HG03280 (cell line): ENCODE measurements around the gene ZNF579.

ENCODE experiments used
- ATAC-seq: cut with Tn5 transposase; IDR thresholded peaks from one replicate; pipeline ENCODE4 v1.9.1; 2021; ENCODE audit warnings: mild to moderate bottlenecking, moderate library complexity; ENCODE audit not compliant: unreplicated experiment

Gene ZNF579, protein sequence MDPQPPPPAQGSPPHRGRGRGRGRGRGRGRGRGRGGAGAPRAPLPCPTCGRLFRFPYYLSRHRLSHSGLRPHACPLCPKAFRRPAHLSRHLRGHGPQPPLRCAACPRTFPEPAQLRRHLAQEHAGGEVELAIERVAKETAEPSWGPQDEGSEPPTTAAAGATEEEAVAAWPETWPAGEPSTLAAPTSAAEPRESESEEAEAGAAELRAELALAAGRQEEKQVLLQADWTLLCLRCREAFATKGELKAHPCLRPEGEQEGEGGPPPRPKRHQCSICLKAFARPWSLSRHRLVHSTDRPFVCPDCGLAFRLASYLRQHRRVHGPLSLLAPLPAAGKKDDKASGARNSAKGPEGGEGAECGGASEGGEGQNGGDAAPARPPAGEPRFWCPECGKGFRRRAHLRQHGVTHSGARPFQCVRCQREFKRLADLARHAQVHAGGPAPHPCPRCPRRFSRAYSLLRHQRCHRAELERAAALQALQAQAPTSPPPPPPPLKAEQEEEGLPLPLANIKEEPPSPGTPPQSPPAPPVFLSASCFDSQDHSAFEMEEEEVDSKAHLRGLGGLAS

DNA sequence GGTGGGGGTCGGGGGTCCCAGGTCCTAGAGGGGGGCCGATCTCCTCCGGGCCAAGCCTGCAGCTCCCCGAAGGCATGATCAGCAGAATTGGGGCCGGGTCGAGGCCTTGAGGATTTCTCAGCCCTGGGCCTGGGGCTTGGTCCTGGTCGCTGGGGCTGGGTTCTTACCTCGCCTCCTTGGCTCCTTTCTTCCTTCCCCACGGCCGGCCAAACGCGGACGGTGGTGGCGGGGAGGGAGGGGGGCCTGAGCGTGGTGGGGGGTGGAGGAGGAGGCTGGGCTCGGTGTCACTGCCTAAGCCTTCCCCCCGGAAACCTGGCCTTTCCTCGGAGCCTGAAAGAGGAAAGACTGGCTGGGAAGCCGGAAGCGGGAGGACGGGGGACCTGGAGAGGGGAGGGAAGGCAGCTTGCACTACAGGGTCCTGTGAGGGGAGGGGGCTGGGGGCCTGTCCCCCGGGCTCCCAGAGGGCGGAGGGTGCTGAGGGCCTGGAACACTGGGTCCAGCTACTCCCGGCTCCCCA is at the start of gene ZNF579:
ZNF579 (minus strand) TSS at position 221 of the 517 bp plus-strand sequence. CDS start 1,209 bp downstream, outside the sequence.
- ATAC-seq: no peak

DNA sequence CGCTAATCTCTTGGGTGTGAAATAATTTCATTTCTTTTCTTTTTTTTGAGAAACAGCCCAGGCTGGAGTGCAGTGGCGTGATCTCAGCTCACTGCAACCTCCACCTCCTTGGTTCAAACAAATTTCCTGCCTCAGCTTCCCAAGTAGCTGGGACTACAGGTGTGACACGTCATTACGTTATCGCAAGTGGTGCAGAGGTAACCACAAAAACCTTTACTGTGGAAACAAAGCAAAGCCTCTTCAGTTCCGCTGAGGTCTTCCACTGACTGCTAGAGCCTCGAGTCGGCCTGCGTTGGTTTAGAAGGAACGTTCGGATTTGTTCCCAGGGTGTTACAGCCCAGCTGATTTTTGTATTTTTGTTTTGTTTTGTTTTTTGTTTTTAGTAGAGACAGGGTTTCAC is 45.7 kb upstream of the ZNF579 start:
- no peak for ATAC-seq

DNA sequence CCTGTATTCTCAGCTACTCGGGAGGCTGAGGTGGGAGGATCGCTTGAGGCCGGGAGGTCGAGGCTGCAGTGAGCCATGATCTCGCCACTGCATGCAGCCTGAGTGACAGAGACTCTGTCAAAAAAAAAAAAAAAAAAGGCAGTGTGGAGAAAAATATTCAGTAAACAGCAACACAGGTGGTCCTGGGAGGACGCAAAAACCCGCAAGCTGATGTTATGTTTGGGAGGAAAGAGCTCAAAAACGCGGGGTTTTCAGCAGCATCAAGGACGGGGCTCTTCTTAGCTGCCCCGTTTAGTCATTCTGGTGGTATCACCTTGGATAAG is 44.3 kb upstream of the ZNF579 start:
- ATAC-seq: no peak

DNA sequence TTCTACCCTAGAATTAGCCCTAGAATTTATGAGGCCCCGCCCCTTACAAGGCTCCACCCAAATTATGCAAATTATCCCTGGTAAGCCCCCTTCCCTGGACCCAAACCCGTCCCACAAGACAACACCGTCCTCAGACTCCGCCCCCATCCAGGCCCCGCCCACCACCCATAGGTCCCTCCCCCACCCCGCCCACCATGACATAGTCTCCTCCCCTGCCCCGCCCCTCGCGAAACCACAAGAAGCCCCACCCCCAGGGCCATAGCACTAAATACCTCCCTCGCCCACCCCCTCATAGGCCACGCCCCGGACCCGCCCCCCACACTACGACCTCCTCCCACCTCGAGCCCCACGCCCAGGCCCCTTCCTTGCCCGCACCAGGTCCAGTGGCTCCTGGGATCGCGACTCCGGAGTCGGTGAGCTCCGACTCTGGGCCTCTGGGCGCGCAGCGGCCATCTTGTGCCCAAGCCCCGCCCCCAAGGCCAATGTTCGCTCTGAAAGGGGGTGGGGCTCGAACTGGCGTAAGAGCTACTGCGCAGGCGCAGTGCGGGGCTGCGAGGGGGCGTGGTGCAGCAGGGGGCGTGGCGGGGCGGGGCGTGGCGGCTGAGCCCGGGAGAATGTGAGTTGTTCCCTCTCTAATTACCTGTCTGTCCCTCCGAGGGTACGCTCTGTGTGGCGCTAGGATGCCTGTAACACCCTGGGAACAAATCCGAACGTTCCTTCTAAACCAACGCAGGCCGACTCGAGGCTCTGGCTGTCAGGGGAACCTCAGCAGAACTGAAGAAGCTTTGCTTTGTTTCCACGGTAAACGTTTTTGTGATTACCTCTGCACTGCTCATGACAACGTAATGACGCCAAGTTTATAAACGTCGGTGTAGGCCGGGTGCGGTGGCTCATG is 43.7 kb upstream of the ZNF579 start, which contains the start of gene ZNF784:
ZNF784 (minus strand) TSS at position 458 of the 895 bp plus-strand sequence; CDS start at position 453, 5 bp downstream.
- ATAC-seq: peak; percentile 64

DNA sequence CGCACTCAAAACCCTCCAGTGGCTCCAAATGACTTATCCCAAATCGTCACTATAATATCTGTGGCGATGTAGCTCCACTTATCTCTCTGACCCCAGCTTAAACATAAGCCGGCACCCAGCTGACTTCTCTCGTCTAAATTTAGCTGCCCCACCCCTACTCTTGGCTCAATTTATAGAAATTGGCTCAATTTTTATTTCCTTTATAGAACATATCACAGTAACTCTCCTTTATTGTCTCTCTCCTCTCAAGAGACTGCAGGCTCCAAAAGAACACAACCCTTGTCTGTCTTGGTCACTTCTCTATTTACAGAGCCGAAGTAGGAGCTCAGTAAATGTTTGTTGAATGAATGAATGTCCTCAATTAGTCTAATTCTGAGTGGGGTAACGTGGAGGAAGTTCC is 42.9 kb upstream of the ZNF579 start:
- no peak for ATAC-seq

DNA sequence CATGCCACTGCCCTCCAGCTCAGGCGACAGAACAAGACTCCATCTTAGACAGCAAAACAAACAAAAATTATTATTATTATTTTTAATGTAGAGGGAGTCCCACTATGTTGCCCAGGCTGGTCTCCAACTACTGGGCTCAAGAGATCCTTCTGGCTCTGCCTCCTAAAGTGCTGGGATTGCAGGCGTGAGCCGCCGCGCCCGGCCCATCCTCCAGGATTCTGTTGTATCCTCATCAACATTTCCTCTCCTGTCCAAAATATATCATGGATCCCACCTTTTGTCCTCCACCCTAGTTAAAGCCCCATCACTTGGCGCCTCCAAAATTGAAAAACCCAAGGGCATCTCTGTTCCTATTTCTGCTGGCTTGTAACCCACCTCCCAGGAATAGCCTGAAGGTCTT is 42.5 kb upstream of the ZNF579 start:
- ATAC-seq: no peak

DNA sequence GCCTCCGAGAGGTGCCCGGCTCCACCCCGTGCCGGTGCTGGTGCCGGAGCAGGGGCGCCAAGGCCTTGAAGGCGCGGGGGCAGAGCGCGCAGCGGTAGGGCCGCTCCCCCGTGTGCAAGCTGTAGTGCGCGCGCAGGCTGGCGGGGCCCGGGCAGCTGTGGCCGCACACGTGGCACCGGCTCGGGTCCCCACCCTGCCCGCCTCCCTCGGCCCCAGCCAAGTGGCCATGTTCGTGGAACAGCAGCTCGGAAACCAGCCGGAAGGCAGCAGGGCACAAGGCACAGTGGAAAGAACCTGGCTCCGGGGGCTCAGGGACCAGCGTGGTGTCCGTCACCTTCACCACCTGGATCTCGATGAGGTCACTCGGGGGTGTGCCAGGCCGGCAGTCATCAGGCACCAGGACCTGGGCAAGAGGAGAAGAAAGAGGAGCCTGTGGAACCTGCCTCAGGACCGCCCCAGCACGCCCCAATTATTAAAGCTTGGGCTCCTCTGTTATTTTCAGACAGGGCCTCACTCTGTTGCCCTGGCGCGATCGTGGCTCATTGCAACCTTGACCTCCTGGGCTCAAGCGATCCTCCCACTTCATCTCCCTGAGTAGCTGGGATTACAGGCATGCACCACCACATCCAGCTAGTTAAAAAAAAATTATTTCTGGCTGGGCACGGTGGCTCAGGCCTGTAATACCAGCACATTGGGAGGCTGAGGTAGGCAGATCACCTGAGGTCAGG is 41.8 kb upstream of the ZNF579 start:
- no peak for ATAC-seq

DNA sequence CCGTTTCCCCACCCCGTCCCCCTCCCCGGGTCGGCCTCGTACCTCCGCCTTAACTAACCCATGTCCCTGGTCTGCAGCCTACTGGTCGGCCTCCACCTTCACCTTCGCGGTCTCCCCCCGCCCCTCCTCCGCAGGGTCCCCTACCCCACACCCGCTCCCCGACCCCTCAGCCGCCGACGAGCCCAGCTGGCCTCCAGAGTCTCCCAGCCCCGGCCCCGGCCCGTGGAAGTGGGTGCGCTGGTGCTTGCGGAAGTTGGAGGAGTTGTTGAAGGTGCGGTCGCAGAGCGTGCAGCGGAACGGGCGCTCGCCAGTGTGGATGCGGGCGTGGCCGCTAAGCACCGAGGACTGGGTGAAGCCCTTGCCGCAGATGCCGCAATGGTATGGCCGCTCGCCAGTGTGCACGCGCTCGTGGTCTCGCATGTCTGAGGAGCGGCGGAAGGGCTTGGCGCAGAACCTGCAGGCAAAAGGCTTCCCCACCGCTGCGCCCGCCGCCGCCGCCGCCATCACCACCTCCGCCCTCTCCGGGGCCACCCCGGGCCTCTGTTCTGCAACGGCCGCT is 41.1 kb upstream of the ZNF579 start:
- ATAC-seq: no peak

DNA sequence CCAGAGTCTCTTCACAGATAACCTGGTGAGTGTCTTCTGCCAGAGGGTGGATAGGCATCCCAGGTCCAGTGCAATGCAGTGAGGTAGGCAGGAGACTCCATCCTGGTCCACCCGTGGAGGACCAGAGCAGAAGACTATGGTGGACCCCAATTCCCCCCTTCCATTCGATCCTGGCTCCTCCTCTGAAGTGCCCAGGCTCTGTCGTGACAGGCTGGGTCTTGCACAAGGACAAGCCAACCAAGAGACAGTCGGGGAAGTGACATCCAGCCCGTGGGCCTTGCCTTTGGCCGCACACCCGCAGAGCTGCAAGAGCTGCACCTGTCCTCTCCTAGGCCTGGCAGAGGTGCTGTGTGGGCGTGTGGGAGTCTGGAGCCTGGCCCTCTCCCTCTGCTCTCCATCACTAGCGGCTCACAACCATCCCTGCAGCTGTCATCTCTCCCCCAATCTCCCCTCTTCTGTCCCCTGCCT is 40.6 kb upstream of the ZNF579 start:
- ATAC-seq: no peak

DNA sequence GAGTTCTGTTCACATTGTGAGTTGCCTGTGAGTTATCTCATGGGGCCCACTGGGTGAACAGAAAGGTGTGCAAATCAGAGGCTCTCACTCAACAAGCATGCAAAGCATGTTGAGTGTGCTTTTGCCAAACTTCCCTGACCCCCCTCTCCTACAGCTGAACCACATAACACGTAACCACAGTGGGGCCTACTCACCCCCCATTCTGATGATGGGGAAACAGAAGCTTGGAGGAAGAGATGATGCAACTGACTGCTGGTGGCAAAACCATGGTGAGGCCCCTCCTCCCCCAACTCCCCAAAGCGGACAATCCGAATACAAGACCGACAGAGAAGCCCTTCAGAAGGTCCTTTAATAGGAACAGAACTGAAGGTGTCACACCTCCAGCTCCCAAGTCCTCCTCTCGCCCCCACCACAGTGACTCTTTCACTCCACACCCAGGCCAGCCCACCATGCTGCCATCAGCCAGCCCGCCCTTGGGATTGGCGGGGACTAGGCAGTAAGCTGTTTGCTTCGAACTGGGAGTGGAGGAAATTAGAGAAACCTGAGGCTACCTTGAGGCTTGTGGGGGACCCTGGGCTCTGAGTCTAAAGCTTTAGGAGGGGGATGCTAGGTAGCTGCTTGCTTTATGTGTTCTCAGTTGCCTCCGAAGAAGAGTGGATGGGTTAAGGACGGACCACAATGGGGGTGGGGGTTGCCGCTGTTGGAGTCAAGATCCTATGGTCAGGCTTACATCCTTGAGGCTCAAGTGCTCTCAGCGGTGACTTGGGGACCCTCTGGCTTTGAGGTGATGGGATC is 40.0 kb upstream of the ZNF579 start:
- ATAC-seq: no peak

DNA sequence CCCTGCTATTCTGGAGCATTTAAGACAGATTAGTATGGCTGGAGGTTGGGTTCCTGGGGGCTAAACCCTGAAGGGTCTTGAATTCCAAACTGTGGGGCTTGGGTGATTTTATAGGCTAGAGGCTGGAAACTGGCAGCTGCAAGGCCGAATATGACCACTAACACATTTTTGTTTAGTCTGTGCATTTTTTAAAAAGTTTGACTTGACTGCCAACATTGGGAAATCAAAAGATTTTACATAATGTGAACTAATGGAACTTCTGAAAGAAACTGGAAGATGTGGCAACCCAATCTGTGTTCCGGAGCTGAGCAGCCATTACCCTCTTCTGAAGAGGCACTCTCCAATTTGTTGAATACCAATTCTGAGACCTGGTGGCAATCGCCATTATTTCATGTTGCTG is 38.6 kb upstream of the ZNF579 start:
- no peak for ATAC-seq

DNA sequence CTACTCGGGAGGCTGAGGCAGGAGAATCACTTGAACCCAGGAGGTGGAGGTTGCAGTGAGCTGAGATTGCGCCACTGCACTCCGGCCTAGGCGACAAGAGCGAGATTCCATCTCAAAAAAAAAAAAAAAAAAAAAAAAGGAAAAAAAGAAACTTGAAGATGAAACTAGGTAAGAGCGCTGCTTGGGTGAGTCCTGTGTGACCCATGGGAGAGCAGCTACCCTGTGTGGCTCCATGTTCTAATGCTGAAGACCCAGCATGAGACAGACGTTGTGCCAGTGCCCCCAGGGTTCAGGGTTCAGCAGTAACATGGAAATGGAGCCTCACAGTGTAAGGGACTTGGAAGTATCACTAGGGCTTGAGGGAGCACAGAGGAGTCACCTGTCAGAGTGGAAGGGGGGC is 37.8 kb upstream of the ZNF579 start:
- ATAC-seq: no peak

DNA sequence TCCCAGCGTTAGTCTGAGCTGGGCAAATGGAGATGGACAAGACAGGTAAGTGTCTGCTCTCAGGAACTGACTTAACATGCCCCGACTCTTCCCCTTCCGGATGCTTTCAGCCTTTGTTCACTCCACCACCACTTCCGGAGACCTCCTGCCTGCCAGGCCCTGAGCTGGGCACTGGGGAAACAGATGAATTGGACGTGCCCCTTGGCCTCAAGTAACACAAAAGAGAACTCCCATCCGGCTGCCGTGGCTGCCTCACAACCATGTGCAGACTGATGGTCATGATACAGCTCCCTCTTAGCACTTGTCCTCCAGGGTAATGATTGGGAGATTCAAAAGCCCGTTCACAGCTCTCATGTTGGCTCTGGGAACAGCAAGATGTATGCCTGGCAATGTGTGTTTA is 36.8 kb upstream of the ZNF579 start:
- no peak for ATAC-seq

DNA sequence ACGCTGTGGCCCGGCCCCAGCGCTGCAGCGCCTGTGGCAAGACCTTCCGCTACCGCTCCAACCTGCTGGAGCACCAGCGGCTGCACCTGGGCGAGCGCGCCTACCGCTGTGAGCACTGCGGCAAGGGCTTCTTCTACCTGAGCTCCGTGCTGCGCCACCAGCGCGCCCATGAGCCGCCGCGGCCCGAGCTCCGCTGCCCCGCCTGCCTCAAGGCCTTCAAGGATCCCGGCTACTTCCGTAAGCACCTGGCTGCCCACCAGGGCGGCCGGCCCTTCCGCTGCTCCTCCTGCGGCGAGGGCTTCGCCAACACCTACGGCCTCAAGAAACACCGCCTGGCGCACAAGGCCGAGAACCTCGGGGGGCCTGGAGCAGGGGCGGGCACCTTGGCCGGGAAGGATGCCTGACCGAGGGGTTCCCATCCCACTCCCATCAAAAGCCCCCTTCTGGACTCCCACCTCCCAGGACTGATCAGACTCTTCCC is 35.8 kb upstream of the ZNF579 start:
- no peak for ATAC-seq

DNA sequence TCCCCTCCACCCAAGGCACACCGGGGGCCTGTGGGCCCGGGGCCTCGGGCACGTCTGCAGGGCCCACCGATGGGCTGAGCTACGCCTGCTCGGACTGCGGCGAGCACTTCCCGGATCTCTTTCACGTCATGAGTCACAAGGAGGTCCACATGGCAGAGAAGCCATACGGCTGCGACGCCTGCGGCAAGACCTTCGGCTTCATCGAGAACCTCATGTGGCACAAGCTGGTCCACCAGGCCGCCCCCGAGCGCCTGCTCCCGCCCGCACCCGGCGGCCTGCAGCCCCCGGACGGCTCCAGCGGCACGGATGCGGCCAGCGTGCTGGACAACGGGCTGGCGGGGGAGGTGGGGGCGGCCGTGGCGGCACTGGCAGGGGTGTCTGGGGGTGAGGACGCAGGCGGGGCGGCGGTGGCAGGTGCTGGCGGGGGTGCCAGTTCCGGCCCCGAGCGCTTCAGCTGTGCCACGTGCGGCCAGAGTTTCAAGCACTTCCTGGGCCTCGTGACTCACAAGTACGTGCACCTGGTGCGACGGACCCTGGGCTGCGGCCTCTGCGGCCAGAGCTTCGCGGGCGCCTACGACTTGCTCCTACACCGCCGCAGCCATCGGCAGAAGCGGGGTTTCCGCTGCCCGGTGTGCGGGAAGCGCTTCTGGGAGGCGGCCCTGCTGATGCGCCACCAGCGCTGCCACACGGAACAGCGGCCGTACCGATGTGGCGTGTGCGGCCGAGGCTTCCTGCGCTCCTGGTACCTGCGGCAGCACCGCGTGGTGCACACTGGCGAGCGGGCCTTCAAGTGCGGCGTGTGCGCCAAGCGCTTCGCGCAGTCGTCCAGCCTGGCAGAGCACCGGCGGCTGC is 35.1 kb upstream of the ZNF579 start:
- ATAC-seq: no peak

DNA sequence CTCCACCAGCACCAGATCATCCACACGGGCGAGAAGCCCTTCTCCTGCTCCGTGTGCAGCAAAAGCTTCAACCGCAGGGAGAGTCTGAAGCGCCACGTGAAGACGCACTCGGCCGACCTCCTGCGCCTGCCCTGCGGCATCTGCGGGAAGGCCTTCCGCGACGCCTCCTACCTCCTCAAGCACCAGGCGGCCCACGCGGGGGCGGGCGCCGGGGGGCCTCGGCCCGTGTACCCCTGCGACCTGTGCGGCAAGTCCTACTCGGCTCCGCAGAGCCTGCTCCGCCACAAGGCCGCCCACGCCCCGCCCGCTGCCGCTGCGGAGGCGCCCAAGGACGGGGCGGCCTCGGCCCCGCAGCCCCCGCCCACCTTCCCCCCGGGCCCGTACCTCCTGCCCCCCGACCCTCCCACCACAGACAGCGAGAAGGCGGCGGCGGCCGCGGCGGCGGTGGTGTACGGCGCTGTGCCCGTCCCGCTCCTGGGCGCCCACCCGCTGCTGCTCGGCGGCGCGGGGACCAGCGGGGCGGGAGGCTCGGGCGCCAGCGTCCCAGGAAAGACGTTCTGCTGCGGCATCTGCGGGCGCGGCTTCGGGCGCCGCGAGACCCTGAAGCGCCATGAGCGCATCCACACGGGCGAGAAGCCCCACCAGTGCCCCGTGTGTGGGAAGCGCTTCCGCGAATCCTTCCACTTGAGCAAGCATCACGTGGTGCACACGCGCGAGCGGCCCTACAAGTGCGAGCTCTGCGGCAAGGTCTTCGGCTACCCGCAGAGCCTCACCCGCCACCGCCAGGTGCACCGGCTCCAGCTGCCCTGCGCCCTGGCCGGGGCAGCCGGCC is 34.3 kb upstream of the ZNF579 start:
- no peak for ATAC-seq

DNA sequence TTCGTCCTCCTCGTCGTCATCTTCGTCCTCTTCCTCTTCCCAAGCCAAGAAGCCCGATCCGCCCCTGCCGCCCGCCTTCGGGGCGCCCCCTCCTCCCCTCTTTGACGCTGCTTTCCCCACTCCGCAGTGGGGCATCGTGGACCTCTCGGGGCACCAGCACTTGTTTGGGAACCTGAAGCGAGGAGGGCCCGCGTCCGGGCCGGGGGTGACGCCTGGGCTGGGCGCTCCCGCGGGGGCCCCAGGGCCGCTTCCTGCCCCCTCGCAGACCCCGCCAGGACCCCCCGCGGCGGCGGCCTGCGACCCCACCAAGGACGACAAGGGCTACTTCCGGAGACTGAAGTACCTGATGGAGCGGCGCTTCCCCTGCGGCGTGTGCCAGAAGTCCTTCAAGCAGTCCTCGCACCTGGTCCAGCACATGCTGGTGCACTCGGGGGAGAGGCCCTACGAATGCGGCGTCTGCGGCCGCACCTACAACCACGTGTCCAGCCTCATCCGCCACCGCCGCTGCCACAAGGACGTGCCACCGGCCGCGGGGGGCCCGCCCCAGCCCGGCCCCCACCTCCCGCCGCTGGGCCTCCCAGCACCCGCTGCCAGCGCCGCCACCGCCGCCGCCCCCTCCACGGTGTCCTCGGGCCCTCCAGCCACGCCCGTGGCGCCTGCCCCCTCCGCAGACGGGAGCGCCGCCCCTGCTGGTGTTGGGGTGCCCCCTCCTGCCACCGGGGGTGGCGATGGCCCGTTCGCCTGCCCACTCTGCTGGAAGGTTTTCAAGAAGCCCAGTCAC is 33.5 kb upstream of the ZNF579 start:
- no peak for ATAC-seq
